ENCODE data around the gene OR5A2.
"Not testable (repeated sequence)": the region's sequence is repeated elsewhere in the genome, so short reads cannot be mapped to it uniquely, and the experiment has no call there.

OR5A2 gene

DNA sequence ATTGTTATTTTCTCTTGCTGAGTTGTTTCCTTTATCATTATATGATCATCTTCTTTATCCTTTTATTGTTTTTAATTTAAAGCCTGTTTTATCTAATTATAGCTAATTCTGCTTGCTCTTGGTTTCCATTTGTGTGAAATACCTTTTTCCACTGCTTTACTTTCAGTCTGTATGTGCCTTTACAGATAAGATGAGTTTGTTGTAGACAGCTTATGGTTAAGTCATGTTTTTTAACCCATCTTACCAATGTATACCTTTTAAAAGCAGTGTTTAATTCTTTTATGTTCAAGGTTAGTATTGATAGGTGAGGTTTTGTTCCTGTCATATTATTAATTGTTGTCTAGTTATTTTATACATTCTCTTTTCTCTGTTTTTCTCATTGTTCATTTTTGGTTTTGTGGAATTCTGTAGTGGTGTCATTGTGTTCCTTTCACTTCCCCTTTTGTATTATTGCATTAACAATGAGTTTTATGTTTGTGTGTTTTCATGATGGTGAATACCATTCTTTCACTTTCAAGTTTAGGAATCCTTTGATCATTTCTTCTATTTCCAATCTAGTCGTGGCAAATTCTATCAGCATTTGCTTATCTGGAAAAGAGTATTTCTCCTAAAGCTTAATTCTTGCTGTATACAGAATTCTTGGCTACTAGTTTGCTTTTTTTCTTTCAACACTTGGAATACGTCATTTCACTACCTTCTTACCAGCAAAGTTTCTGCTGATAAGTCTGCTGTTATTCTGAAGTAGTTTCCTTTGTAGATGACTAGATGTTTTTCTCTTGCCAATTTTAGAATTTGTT is 45.8 kb downstream of the OR5A2 start:
- DNase-seq, result no peak

DNA sequence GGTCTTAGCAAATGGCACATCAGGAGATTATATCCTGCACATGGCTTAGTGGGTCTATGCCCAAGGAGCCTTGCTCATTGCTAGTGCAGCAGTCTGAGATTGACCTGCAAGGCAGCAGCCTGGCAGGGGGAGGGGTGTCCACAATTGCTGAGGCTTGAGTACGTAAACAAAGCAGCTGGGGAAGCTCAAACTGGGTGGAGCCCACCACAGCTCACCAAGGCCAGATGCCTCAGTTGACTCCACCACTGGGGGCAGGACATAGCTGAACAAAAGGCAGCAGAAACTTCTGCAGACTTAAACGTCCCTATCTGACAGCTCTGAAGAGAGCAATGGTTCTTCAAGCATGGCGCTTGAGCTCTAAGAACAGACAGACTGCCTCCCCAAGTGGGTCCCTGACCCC is 53.9 kb downstream of the OR5A2 start:
- not testable (repeated sequence) for DNase-seq

- DNase-seq, result no peak
These were observed 57.8 kb downstream of the OR5A2 start for GRCh38 chr11:59368238-59369022.
